ENCODE data around the gene DPM2. TPM values are rescaled to one million over a fixed set of nuclear protein-coding genes. Genes with fewer than 3 reads are reported as not detected.

Gene DPM2
- total RNA-seq, 4 donors from 2014 or later: 12.5 to 18.5 (median 15.7) TPM

DNA sequence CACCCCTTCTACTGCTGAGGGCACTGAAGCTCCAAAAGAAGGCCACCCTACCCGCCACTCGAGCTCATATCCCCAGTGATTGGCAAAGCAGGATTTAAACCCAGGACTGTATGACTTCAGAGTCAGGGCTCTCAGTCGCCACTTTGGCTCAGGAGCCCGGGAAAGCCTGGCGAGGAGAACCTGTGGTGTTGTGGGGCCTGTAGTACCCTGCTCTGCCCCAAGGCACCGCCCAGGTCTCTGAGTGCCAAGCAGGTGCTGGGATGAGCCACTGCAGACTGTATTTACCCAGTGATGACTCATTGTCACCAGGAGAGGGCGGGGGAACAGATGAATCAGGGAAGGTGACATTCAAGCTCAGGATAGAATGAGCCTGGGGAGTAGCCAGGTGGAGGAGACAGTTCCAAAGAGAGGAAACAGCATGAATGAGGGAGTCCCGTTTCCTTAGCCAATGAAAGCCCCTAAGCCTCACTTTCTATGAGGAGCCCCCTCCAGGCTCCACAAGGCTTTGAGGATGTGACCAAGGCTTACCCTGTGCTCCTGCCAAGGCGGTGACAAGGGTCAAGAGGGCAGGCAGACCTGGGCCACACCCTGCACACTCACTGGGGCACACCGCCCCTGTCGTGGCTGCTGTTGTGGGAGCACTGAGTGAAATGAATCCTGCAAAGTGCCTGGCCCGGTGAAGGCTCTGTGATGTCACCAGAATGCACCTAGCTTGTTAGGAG, 17.8 kb upstream of the DPM2 start:
- Histone ChIP-seq H3K4me3 (no peak overlapping the region), H3K9me3 (no peaks in the 10 kb centered on the region), H3K27me3 (no peaks in the 10 kb centered on the region), H3K4me1 (peaks cover 36 to 98% (median 43%) of the 10 kb centered on the region in 3 donors), H3K36me3 (peaks cover 0 to 9% (median 0%) of the 10 kb centered on the region in 3 donors), H3K27ac (peak overlapping the region; percentile 81 to 95 (median 86))
- DNase-seq: no peak
- TF ChIP-seq, protein P1, sequence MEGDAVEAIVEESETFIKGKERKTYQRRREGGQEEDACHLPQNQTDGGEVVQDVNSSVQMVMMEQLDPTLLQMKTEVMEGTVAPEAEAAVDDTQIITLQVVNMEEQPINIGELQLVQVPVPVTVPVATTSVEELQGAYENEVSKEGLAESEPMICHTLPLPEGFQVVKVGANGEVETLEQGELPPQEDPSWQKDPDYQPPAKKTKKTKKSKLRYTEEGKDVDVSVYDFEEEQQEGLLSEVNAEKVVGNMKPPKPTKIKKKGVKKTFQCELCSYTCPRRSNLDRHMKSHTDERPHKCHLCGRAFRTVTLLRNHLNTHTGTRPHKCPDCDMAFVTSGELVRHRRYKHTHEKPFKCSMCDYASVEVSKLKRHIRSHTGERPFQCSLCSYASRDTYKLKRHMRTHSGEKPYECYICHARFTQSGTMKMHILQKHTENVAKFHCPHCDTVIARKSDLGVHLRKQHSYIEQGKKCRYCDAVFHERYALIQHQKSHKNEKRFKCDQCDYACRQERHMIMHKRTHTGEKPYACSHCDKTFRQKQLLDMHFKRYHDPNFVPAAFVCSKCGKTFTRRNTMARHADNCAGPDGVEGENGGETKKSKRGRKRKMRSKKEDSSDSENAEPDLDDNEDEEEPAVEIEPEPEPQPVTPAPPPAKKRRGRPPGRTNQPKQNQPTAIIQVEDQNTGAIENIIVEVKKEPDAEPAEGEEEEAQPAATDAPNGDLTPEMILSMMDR (IDR thresholded peaks at IDR 0.05): peak in 5 of 6 experiments; percentile 38 to 85 (median 70)
- TF ChIP-seq POLR2A (IDR thresholded peaks at IDR 0.05): no peak
- intact Hi-C loops (cut with DNase I): no loop called here
- WGBS, 2 donors: 20 to 25% methylated on average over 2 to 6 of the region's 12 CpGs

DNA sequence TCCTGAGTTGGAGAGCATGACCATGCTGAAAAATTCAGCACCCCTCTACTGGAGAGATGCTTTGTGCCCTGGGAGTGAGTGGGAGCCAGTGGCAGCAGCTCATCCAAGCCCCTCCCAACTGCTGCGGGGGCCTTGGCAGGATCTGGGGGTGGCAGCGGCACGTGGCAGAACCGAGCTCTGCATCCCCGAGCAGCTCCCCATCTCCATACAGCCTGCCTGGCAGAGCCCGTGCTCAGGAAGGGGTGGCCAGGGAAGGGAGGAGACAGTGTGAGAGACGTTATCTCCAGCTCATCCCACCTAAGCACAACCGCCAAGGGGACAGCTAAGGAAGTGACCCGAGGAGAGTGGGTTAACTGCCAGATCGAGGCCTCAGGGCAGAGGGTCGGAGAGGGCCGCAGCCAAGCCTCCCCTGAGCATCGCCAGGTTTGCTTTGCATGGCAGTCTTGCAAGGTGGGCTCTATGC, 17.2 kb upstream of the DPM2 start:
- TF ChIP-seq POLR2A (IDR thresholded peaks at IDR 0.05): no peak
- TF ChIP-seq, protein P1 (IDR thresholded peaks at IDR 0.05): no peak
- DNase-seq: no peak
- Histone ChIP-seq H3K4me3 (peak overlapping the region in 1 of 4 donors; percentile 6), H3K27ac (peak overlapping the region; percentile 81 to 95 (median 86)), H3K36me3 (peaks cover 0 to 15% (median 0%) of the 10 kb centered on the region in 3 donors), H3K9me3 (no peaks in the 10 kb centered on the region), H3K27me3 (no peaks in the 10 kb centered on the region), H3K4me1 (peaks cover 32 to 98% (median 42%) of the 10 kb centered on the region in 3 donors)
- WGBS, 2 donors: 28% methylated on average over 7 of the region's 13 CpGs; no CpG with 5 or more reads in 1 of the 2 donors
- intact Hi-C loops (cut with DNase I): no loop called here

GRCh38 chr9:127953768-127954505, 16.3 kb upstream of the DPM2 start:
- WGBS, 2 donors: 78 to 82% methylated on average over 9 to 12 of the region's 17 CpGs
- no peak for DNase-seq
- peaks cover 0 to 22% (median 0%) of the 10 kb centered on the region in 3 donors for H3K36me3 ChIP-seq
- no peak for TF ChIP-seq POLR2A (IDR thresholded peaks at IDR 0.05)
- TF ChIP-seq, protein P1 (IDR thresholded peaks at IDR 0.05): no peak
- no peaks in the 10 kb centered on the region for H3K27me3 ChIP-seq
- H3K9me3 ChIP-seq: no peaks in the 10 kb centered on the region
- H3K4me1 ChIP-seq: peaks cover 32 to 96% (median 37%) of the 10 kb centered on the region in 3 donors
- peak overlapping the region in 3 of 4 donors; percentile 81 to 95 (median 92) for H3K27ac ChIP-seq
- intact Hi-C loops (cut with DNase I): no loop called here
- no peak overlapping the region for H3K4me3 ChIP-seq

- no peaks in the 10 kb centered on the region for H3K9me3 ChIP-seq
- 86 to 89% methylated on average over 1 of the region's 1 CpG for WGBS, 2 donors
- intact Hi-C loops (cut with DNase I): no loop called here
- H3K36me3 ChIP-seq: peaks cover 0 to 30% (median 0%) of the 10 kb centered on the region in 3 donors
- peaks cover 32 to 88% (median 37%) of the 10 kb centered on the region in 3 donors for H3K4me1 ChIP-seq
- TF ChIP-seq POLR2A (IDR thresholded peaks at IDR 0.05): no peak
- TF ChIP-seq, protein P1 (IDR thresholded peaks at IDR 0.05): no peak
- H3K27ac ChIP-seq: peak overlapping the region in 2 of 4 donors; percentile 92 to 95
- H3K27me3 ChIP-seq: no peaks in the 10 kb centered on the region
- no peak overlapping the region for H3K4me3 ChIP-seq
- DNase-seq: no peak
These were observed 15.5 kb upstream of the DPM2 start for GRCh38 chr9:127953154-127953553.
